Testis (tissue), 3 donors: ENCODE results near the gene ZNF532. TPM values are rescaled to one million over a fixed set of nuclear protein-coding genes. Genes with fewer than 3 reads are reported as not detected.

Experiments
- DNase-seq: peaks from one replicate; pipeline ENCODE4 v3.0.0-alpha.2; 2019
- H3K27ac ChIP-seq, 2 donors: fragments of 200-600 bp; sonication (generic); one replicate each; pipeline ENCODE4 v1.5.1; 2019
- H3K27me3 ChIP-seq: fragments of 200-600 bp; sonication (generic); one replicate; pipeline ENCODE4 v1.5.1; 2019
- H3K36me3 ChIP-seq: fragments of 200-600 bp; sonication (generic); one replicate; pipeline ENCODE4 v1.5.1; 2017; ENCODE audit warnings: low read depth; ENCODE audit errors: missing control alignments
- H3K4me1 ChIP-seq: fragments of 200-600 bp; sonication (generic); one replicate; pipeline ENCODE4 v1.5.1; 2019
- H3K4me3 ChIP-seq, 2 donors: fragments of 200-600 bp; sonication (generic); one replicate each; pipeline ENCODE4 v1.5.1; 2017 to 2019
- H3K9me3 ChIP-seq: fragments of 200-600 bp; sonication (generic); one replicate; pipeline ENCODE4 v1.5.1; 2017
- CTCF ChIP-seq, 3 experiments: fragments of 450-650 bp in 2 of 3; fragments of 200-600 bp in 1 of 3; sonication (generic) in 1 of 3; IDR thresholded peaks; one replicate each; pipeline ENCODE4 v1.5.1; 2016 to 2019; ENCODE audit warnings: antibody characterized with exemption in 3 of 3, mild to moderate bottlenecking in 2 of 3, moderate library complexity in 1 of 3
- POLR2A ChIP-seq: fragments of 450-650 bp; IDR thresholded peaks from one replicate; pipeline ENCODE4 v1.6.1; 2017; ENCODE audit warnings: antibody characterized with exemption, mild to moderate bottlenecking, moderate library complexity
- WGBS, 2 donors: methylation state at CpG; one replicate each; pipeline ENCODE4 v1.1.5; 2018; 5-methylcytosine and 5-hydroxymethylcytosine counted together
- intact Hi-C: fragments of 100-400 bp; cut with DNase I; formaldehyde crosslinking; loops from one replicate; pipeline ENCODE4 v1.15.1; 2023; ENCODE audit warnings: low total_unique reads
- polyA plus RNA-seq: library from polyadenylated mRNA; stranded (reverse); fragments of 350-450 nt; fragmentation: Illumina TruSeq; extraction: RNeasy Lipid Tissue Mini Kit (QIAGEN cat#74804); gene quantifications from one replicate; pipeline ENCODE4 v1.2.3, GENCODE V29; 2014; ENCODE audit warnings: low read depth, low replicate concordance; ENCODE audit not compliant: insufficient read depth
- total RNA-seq, 2 donors: library from RNA; depleted of rRNA; stranded (reverse); fragments of >200 nt; gene quantifications; one replicate each; pipeline ENCODE4 v1.2.3, GENCODE V29; 2016

ZNF532 gene
- total and polyA plus RNA-seq, 3 donors from 2014 or later, result 64.0 to 131 (median 122) TPM

- DNase-seq, result no peak
- intact Hi-C loops, result no loop called here
- Histone ChIP-seq H3K27me3 (no peaks in the 10 kb centered on the region), H3K9me3 (no peaks in the 10 kb centered on the region), H3K27ac (no peak overlapping the region), H3K4me3 (no peak overlapping the region), H3K36me3 (no peaks in the 10 kb centered on the region), H3K4me1 (peaks cover 1% of the 10 kb centered on the region)
- no peak for TF ChIP-seq CTCF (IDR thresholded peaks at IDR 0.05)
- no peak for TF ChIP-seq POLR2A
- WGBS, 2 donors, result 80 to 92% methylated on average over 22 to 23 of the region's 23 CpGs
Measured at GRCh38 chr18:59029663-59030429, 165.2 kb downstream of the ZNF532 start.

GRCh38 chr18:59032308-59032707 is 167.6 kb downstream of the ZNF532 start:
- no peak for TF ChIP-seq CTCF (IDR thresholded peaks at IDR 0.05)
- 94 to 98% methylated on average over 8 of the region's 8 CpGs for WGBS, 2 donors

GRCh38 chr18:59033359-59033758 is 168.7 kb downstream of the ZNF532 start:
- no peak overlapping the region for H3K4me3 ChIP-seq
- TF ChIP-seq POLR2A, result no peak
- no peak for TF ChIP-seq CTCF (IDR thresholded peaks at IDR 0.05)
- H3K27me3 ChIP-seq, result no peaks in the 10 kb centered on the region
- H3K9me3 ChIP-seq, result no peaks in the 10 kb centered on the region
- H3K27ac ChIP-seq, result no peak overlapping the region
- no peaks in the 10 kb centered on the region for H3K36me3 ChIP-seq
- no peaks in the 10 kb centered on the region for H3K4me1 ChIP-seq
- WGBS, 2 donors, result 90 to 97% methylated on average over 3 of the region's 3 CpGs
- DNase-seq, result no peak
- intact Hi-C loops, result no loop called here

More at GRCh38 chr18:59032308-59032707, 167.6 kb downstream of the ZNF532 start:
- no peaks in the 10 kb centered on the region for H3K4me1 ChIP-seq
- no peak overlapping the region for H3K4me3 ChIP-seq
- intact Hi-C loops, result no loop called here
- H3K9me3 ChIP-seq, result no peaks in the 10 kb centered on the region
- no peaks in the 10 kb centered on the region for H3K27me3 ChIP-seq
- H3K27ac ChIP-seq, result no peak overlapping the region
- DNase-seq, result no peak
- H3K36me3 ChIP-seq, result no peaks in the 10 kb centered on the region

- no peak overlapping the region for H3K27ac ChIP-seq
- no peaks in the 10 kb centered on the region for H3K4me1 ChIP-seq
- no peaks in the 10 kb centered on the region for H3K9me3 ChIP-seq
- H3K36me3 ChIP-seq, result no peaks in the 10 kb centered on the region
- intact Hi-C loops, result no loop called here
- 87 to 89% methylated on average over 5 of the region's 5 CpGs for WGBS, 2 donors
- no peak overlapping the region for H3K4me3 ChIP-seq
- no peaks in the 10 kb centered on the region for H3K27me3 ChIP-seq
- DNase-seq, result no peak
- no peak for TF ChIP-seq POLR2A
- no peak for TF ChIP-seq CTCF (IDR thresholded peaks at IDR 0.05)
Measured at GRCh38 chr18:59033974-59034373, 169.3 kb downstream of the ZNF532 start.

GRCh38 chr18:59035591-59035990 is 170.9 kb downstream of the ZNF532 start:
- no peak for TF ChIP-seq CTCF (IDR thresholded peaks at IDR 0.05)
- Histone ChIP-seq H3K4me3 (no peak overlapping the region), H3K4me1 (no peaks in the 10 kb centered on the region), H3K27me3 (no peaks in the 10 kb centered on the region), H3K9me3 (no peaks in the 10 kb centered on the region), H3K36me3 (no peaks in the 10 kb centered on the region), H3K27ac (no peak overlapping the region)
- no peak for DNase-seq
- 80 to 93% methylated on average over 8 of the region's 8 CpGs for WGBS, 2 donors
- intact Hi-C loops, result no loop called here
